ENCODE measurements around the gene SCGB1D4.
"Not testable (repeated sequence)": the region's sequence is repeated elsewhere in the genome, so short reads cannot be mapped to it uniquely, and the experiment has no call there.

SCGB1D4 gene, protein sequence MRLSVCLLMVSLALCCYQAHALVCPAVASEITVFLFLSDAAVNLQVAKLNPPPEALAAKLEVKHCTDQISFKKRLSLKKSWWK

DNA sequence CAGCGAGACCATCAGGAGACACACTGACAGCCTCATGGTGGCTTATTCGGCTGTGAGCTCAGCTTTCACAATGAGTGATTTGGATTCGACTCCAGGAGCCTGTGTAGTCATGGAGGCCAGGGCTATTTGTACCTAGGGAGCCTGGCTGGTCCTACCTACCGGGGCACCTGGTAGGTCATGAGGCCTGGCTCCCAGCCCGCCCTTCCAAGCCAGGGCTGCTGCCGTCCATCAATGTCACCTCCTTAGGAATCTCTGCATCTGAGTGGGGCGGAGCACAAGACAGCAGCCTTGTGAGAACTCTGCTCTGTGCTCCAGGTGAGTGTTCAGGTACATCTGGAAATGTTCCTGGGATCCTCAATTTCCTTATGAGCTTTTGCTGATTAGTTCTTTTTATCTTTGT lies at the start of gene SCGB1D4:
SCGB1D4 (minus strand) TSS at position 101 of the 400 bp plus-strand sequence; CDS start at position 36, 65 bp downstream.
- H3K79me2 ChIP-seq (ENCODE audit: low read length), result no peaks in the 10 kb centered on the region
- no peaks in the 10 kb centered on the region for H3K9me3 ChIP-seq (ENCODE audit: insufficient read depth, low read length)
- TF ChIP-seq, protein P1, sequence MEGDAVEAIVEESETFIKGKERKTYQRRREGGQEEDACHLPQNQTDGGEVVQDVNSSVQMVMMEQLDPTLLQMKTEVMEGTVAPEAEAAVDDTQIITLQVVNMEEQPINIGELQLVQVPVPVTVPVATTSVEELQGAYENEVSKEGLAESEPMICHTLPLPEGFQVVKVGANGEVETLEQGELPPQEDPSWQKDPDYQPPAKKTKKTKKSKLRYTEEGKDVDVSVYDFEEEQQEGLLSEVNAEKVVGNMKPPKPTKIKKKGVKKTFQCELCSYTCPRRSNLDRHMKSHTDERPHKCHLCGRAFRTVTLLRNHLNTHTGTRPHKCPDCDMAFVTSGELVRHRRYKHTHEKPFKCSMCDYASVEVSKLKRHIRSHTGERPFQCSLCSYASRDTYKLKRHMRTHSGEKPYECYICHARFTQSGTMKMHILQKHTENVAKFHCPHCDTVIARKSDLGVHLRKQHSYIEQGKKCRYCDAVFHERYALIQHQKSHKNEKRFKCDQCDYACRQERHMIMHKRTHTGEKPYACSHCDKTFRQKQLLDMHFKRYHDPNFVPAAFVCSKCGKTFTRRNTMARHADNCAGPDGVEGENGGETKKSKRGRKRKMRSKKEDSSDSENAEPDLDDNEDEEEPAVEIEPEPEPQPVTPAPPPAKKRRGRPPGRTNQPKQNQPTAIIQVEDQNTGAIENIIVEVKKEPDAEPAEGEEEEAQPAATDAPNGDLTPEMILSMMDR (IDR thresholded peaks at IDR 0.05; ENCODE audit: low read depth, low read length), result no peak
- no peak for TF ChIP-seq EZH2phosphoT487 (IDR thresholded peaks at IDR 0.05; ENCODE audit: low read depth)
- H3K27ac ChIP-seq (ENCODE audit: low read length), result no peak within 1 kb of the TSS
- H2AFZ ChIP-seq (ENCODE audit: low read depth, low read length), result no peak within 1 kb of the TSS
- peaks cover 55% of the 10 kb centered on the region for H3K27me3 ChIP-seq (ENCODE audit: low read depth, low read length)
- no peak within 1 kb of the TSS for H3K4me3 ChIP-seq (ENCODE audit: low read length)
- no peaks in the 10 kb centered on the region for H3K36me3 ChIP-seq (replicated peaks; ENCODE audit: low read depth, low read length)
- H4K20me1 ChIP-seq (ENCODE audit: insufficient read depth, low read length), result no peaks in the 10 kb centered on the region
- no peaks in the 10 kb centered on the region for H3K4me1 ChIP-seq (ENCODE audit: low read length)
- H3K4me2 ChIP-seq (ENCODE audit: low read length), result no peak within 1 kb of the TSS
- H3K9ac ChIP-seq (ENCODE audit: low read length), result no peak within 1 kb of the TSS

DNA sequence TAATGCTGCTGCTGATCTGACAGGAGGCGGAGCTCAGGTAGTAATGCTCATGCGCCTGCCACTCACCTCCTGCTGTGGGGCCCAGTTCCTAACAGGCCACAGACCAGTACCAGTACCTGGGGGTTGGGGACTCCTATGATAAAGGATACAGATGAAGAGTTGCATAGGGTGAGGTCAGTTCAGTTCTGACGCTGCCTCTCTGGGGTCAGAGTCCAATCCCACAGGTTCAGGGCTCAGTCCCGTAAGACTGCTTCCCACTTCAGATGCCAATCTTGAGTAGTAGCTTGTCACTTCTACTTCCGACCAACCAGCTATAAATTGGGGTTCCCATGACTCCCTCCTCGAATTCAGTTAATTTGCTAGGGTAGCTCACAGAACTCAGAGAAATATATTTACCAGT lies 47.0 kb upstream of the SCGB1D4 start:
- no peak overlapping the region for H3K27ac ChIP-seq (ENCODE audit: low read length)
- no peaks in the 10 kb centered on the region for H4K20me1 ChIP-seq (ENCODE audit: insufficient read depth, low read length)
- peaks cover 4% of the 10 kb centered on the region for H3K36me3 ChIP-seq (replicated peaks; ENCODE audit: low read depth, low read length)
- TF ChIP-seq EZH2phosphoT487 (IDR thresholded peaks at IDR 0.05; ENCODE audit: low read depth), result no peak
- TF ChIP-seq, protein P1 (IDR thresholded peaks at IDR 0.05; ENCODE audit: low read depth, low read length), result no peak
- no peak overlapping the region for H3K4me2 ChIP-seq (ENCODE audit: low read length)
- H3K27me3 ChIP-seq (ENCODE audit: low read depth, low read length), result no peaks in the 10 kb centered on the region
- H3K9ac ChIP-seq (ENCODE audit: low read length), result no peak overlapping the region
- H3K4me3 ChIP-seq (ENCODE audit: low read length), result no peak overlapping the region
- no peaks in the 10 kb centered on the region for H3K4me1 ChIP-seq (ENCODE audit: low read length)
- H2AFZ ChIP-seq (ENCODE audit: low read depth, low read length), result no peak overlapping the region
- H3K9me3 ChIP-seq (ENCODE audit: insufficient read depth, low read length), result no peaks in the 10 kb centered on the region
- no peaks in the 10 kb centered on the region for H3K79me2 ChIP-seq (ENCODE audit: low read length)

DNA sequence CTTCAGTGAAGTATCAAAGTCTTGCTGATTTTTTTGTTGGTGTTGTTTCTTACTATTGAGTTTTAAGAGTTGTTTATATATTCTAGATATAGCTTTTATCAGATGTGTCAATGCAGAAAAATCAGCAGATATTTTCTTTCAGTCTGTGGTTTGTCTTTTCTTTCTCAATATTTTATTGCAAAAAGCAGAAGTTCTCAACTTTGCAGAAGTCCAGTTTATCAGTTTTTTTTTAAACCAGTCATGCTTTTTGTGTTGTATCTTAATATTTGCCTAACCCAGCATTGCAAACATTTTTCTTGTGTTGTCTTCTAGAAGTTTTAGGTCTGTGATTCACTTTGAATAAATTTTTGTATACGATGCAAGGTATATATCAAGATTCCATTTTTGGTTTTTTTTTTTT lies 45.3 kb upstream of the SCGB1D4 start:
- Histone ChIP-seq H4K20me1 (ENCODE audit: insufficient read depth, low read length) (no peaks in the 10 kb centered on the region), H3K9me3 (ENCODE audit: insufficient read depth, low read length) (no peaks in the 10 kb centered on the region), H3K4me3 (ENCODE audit: low read length) (no peak overlapping the region), H3K27me3 (ENCODE audit: low read depth, low read length) (no peaks in the 10 kb centered on the region), H3K9ac (ENCODE audit: low read length) (no peak overlapping the region), H3K36me3 (replicated peaks; ENCODE audit: low read depth, low read length) (peaks cover 4% of the 10 kb centered on the region), H3K4me2 (ENCODE audit: low read length) (no peak overlapping the region), H3K27ac (ENCODE audit: low read length) (no peak overlapping the region), H3K79me2 (ENCODE audit: low read length) (no peaks in the 10 kb centered on the region), H2AFZ (ENCODE audit: low read depth, low read length) (no peak overlapping the region), H3K4me1 (ENCODE audit: low read length) (no peaks in the 10 kb centered on the region)
- TF ChIP-seq EZH2phosphoT487 (IDR thresholded peaks at IDR 0.05; ENCODE audit: low read depth), result no peak
- TF ChIP-seq, protein P1 (IDR thresholded peaks at IDR 0.05; ENCODE audit: low read depth, low read length), result no peak

DNA sequence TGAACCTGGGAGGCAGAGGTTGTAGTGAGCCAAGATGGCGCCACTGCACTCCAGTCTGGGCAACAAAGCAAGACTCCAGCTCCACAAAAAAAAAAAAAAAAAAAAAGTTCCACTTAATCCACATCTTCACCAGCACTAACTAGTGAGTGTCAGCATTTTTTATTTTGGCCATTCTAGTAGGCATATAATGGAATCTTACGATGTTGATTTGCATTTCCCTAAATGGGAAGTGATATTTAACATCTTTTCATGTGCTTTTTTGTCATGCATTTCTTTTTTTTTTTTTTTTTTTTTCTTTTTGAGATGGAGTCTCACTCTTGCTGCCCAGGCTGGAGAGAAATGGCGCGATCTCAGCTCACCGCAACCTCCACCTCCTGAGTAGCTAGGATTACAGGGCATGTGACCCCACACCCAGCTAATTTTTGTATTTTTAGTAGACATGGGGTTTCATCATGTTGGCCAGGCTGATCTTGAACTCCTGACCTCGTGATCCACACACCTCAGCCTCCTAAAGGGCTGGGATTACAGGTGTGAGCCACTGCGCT lies 44.8 kb upstream of the SCGB1D4 start:
- H3K9me3 ChIP-seq (ENCODE audit: insufficient read depth, low read length); H4K20me1 ChIP-seq (ENCODE audit: insufficient read depth, low read length); H3K4me1 ChIP-seq (ENCODE audit: low read length); H3K79me2 ChIP-seq (ENCODE audit: low read length); H2AFZ ChIP-seq (ENCODE audit: low read depth, low read length); H3K4me2 ChIP-seq (ENCODE audit: low read length); H3K27ac ChIP-seq (ENCODE audit: low read length); H3K36me3 ChIP-seq (replicated peaks; ENCODE audit: low read depth, low read length); H3K4me3 ChIP-seq (ENCODE audit: low read length); H3K27me3 ChIP-seq (ENCODE audit: low read depth, low read length); H3K9ac ChIP-seq (ENCODE audit: low read length): not testable (repeated sequence)
